OCI-LY7 (cell line): ENCODE results near the gene CMTM7.

Experiments used
- CTCF ChIP-seq: fragments of 200-600 bp; sonication (generic); conservative IDR thresholded peaks from 2 replicates; pipeline ENCODE4 v1.5.1; 2014; ENCODE audit warnings: mild to moderate bottlenecking, antibody characterized with exemption, low read length, moderate library complexity, mixed read lengths
- EZH2phosphoT487 ChIP-seq: fragments of 200-600 bp; sonication (generic); IDR thresholded peaks from 2 replicates; pipeline ENCODE4 v1.6.1; 2018; ENCODE audit warnings: low read depth, borderline replicate concordance, mild to moderate bottlenecking, mixed run types, antibody characterized with exemption, low read length, moderate library complexity, mixed read lengths

GRCh38 chr3:32354362-32354778 is 37.3 kb upstream of the CMTM7 start:
- no peak for TF ChIP-seq CTCF
- TF ChIP-seq EZH2phosphoT487: no peak
